Karpas-422 (cell line): ENCODE measurements around the gene ZFAND3. TPM values are rescaled to one million over a fixed set of nuclear protein-coding genes. Genes with fewer than 3 reads are reported as not detected.

Source experiments
- DNase-seq: peaks from one replicate; pipeline ENCODE4 v3.0.0-alpha.2; 2015
- H2AFZ ChIP-seq: fragments of 200-600 bp; sonication (generic); 2 replicates; pipeline ENCODE4 v1.6.1; 2014; ENCODE audit warnings: antibody characterized with exemption, low read length, mixed read lengths
- H3K27ac ChIP-seq: fragments of 200-600 bp; sonication (generic); 2 replicates; pipeline ENCODE4 v1.5.1; 2014; ENCODE audit warnings: mild to moderate bottlenecking, low read length, moderate library complexity
- H3K27me3 ChIP-seq: fragments of 200-600 bp; sonication (generic); 2 replicates; pipeline ENCODE4 v1.6.1; 2014; ENCODE audit warnings: low read length, mixed read lengths
- H3K36me3 ChIP-seq: fragments of 200-600 bp; sonication (generic); 2 replicates; pipeline ENCODE4 v1.6.1; 2014; ENCODE audit warnings: low read length, mixed read lengths; ENCODE audit not compliant: insufficient read depth
- H3K4me1 ChIP-seq: fragments of 200-600 bp; sonication (generic); 2 replicates; pipeline ENCODE4 v1.6.1; 2014; ENCODE audit warnings: mild to moderate bottlenecking, low read length, mixed read lengths
- H3K4me2 ChIP-seq: fragments of 200-600 bp; sonication (generic); 2 replicates; pipeline ENCODE4 v1.6.1; 2014; ENCODE audit warnings: low read length, low read depth, mild to moderate bottlenecking; ENCODE audit not compliant: poor library complexity, severe bottlenecking
- H3K4me3 ChIP-seq: fragments of 200-600 bp; sonication (generic); 2 replicates; pipeline ENCODE4 v1.5.1; 2014; ENCODE audit warnings: mild to moderate bottlenecking, antibody characterized with exemption, low read length, mixed read lengths
- H3K79me2 ChIP-seq: fragments of 200-600 bp; sonication (generic); 2 replicates; pipeline ENCODE4 v1.6.1; 2014; ENCODE audit warnings: mild to moderate bottlenecking, low read length, mixed read lengths
- H3K9ac ChIP-seq: fragments of 200-600 bp; sonication (generic); 2 replicates; pipeline ENCODE4 v1.6.0; 2014; ENCODE audit warnings: low read length
- H3K9me2 ChIP-seq: fragments of 200-600 bp; sonication (generic), shearing (Covaris generic); replicated peaks from 2 replicates; pipeline ENCODE4 v1.6.0; 2014; ENCODE audit warnings: mild to moderate bottlenecking, low read length, moderate library complexity; ENCODE audit not compliant: insufficient read depth
- H3K9me3 ChIP-seq: fragments of 300-700, 200-600 bp; sonication (generic); 2 replicates; pipeline ENCODE4 v1.6.1; 2014; ENCODE audit warnings: low read length, mixed read lengths
- H4K20me1 ChIP-seq: fragments of 200-600 bp; sonication (generic); 2 replicates; pipeline ENCODE4 v1.6.1; 2014; ENCODE audit warnings: mild to moderate bottlenecking, antibody characterized with exemption, low read length, low read depth; ENCODE audit not compliant: insufficient read depth
- total RNA-seq: library from RNA; depleted of rRNA; stranded (reverse); fragments of >200 nt; shearing (Covaris generic); gene quantifications from 2 replicates; pipeline ENCODE4 v1.2.3, GENCODE V29; 2014; ENCODE audit warnings: low replicate concordance

ZFAND3 gene
- total RNA-seq, 1 experiment from 2014 or later, result 4.0 TPM

DNA sequence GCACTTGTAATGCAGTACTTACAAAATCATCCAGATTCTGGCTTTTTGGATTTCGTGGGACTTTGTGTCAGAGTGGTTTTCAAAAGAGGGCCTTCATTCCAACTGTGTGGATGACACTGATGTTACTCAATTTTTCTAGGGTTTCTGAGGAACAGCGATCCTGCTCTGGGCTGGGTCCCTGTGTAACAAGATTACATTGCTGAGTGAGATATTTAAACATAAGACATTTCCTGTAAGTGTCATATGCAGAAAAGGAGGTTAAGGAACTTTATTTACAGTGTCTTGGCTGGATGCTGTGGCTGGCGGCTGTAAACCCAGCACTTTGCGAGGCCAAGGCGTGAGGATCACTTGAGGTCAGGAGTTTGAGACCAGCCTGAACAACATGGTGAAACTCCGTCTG lies 6.7 kb downstream of the ZFAND3 start:
- H3K4me1 ChIP-seq, result peaks cover 3% of the 10 kb centered on the region; the same call in 1 of the 2 replicates
- no peak overlapping the region for H2AFZ ChIP-seq
- H4K20me1 ChIP-seq, result peaks cover 73% of the 10 kb centered on the region
- no peak overlapping the region for H3K4me2 ChIP-seq
- no peaks in the 10 kb centered on the region for H3K27me3 ChIP-seq
- no peak for DNase-seq
- no peak overlapping the region for H3K9ac ChIP-seq
- H3K9me3 ChIP-seq, result no peaks in the 10 kb centered on the region
- H3K9me2 ChIP-seq, result no peaks in the 10 kb centered on the region
- no peak overlapping the region for H3K4me3 ChIP-seq
- H3K79me2 ChIP-seq, result 0 out of 2 replicates have a peak, but pooled peaks cover 3% of the 10 kb centered on the region
- no peaks in the 10 kb centered on the region for H3K36me3 ChIP-seq
- no peak overlapping the region for H3K27ac ChIP-seq

DNA sequence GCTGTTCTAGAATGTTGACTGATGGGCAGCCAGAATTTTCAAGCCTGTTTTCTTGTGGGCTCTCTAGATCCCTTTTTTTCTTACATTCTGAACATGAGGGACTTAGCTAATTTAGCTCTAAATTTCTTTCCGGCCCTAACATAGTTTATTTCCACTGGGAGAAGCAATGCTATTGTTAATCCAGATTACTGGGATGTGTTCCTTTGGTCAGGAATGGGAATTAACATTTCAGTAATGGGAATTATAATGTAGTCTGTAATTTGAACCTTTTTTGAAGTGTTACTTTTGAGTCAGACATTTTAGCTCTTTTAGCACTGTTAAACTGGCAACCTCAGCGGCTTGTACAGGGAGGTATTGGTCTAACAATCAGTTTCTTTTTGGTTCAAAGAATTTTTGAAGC lies 7.5 kb downstream of the ZFAND3 start:
- peaks cover 73% of the 10 kb centered on the region for H4K20me1 ChIP-seq
- H3K9me3 ChIP-seq, result no peaks in the 10 kb centered on the region
- H3K9ac ChIP-seq, result no peak overlapping the region
- no peak overlapping the region for H3K27ac ChIP-seq
- no peaks in the 10 kb centered on the region for H3K36me3 ChIP-seq
- no peak overlapping the region for H3K4me3 ChIP-seq
- H2AFZ ChIP-seq, result no peak overlapping the region
- 0 out of 2 replicates have a peak, but pooled peaks cover 3% of the 10 kb centered on the region for H3K79me2 ChIP-seq
- 0 out of 2 replicates have a peak, but pooled peaks cover 2% of the 10 kb centered on the region for H3K4me1 ChIP-seq
- H3K27me3 ChIP-seq, result no peaks in the 10 kb centered on the region
- no peak for DNase-seq
- no peak overlapping the region for H3K4me2 ChIP-seq
- H3K9me2 ChIP-seq, result no peaks in the 10 kb centered on the region

GRCh38 chr6:37827603-37828265 lies 8.2 kb downstream of the ZFAND3 start:
- Histone ChIP-seq H3K4me3 (no peak overlapping the region), H3K4me1 (0 out of 2 replicates have a peak, but pooled peaks cover 2% of the 10 kb centered on the region), H3K79me2 (no peaks in the 10 kb centered on the region), H3K4me2 (no peak overlapping the region), H3K9ac (no peak overlapping the region), H3K36me3 (no peaks in the 10 kb centered on the region), H3K27ac (no peak overlapping the region), H2AFZ (no peak overlapping the region), H3K27me3 (no peaks in the 10 kb centered on the region), H3K9me3 (no peaks in the 10 kb centered on the region), H4K20me1 (peaks cover 68% of the 10 kb centered on the region), H3K9me2 (no peaks in the 10 kb centered on the region)
- DNase-seq, result no peak

DNA sequence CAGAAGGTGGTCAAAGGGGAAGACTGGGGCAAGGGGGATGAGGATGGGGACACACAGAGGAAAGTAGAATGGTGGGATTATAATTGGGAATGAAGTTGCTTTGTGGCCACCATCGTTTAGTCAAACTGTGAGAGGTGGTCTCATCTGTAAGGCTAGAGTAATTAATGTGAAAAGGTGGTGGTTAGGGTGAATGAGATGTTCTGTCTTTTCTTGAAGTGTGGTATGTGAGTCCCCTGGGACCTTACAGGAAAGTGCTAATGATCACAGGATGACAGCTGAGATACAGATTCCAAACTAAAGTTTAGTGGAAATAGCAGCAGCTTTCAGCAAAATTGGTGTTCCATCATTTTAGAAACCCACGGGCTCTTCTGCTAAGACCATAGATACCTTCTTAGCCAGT lies 10.7 kb downstream of the ZFAND3 start:
- 0 out of 2 replicates have a peak, but pooled peaks cover 2% of the 10 kb centered on the region for H3K4me1 ChIP-seq
- H3K9me2 ChIP-seq, result no peaks in the 10 kb centered on the region
- no peak overlapping the region for H3K27ac ChIP-seq

DNA sequence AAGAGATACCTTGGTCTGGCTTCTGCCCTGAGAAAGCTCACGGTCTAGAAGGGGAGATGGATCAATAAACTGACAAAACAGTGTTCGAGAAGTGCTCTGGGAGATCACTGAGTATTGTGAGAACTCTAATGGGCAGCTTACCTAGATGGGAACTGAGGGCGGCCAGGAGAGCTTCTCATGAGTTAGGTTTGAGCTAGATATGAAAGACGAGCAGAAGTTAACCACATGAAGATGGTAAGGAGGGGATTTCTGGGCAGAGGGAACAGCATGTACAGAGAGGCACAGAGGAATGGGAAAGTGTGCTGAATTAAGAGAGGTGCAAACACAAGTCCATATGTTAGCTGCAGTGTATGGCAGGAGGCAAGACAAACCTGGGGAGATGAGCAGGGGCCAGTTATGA lies 11.9 kb downstream of the ZFAND3 start:
- DNase-seq, result no peak

More for the DNA sequence above, 10.7 kb downstream of the ZFAND3 start:
- H3K36me3 ChIP-seq, result no peaks in the 10 kb centered on the region
- DNase-seq, result no peak
- no peak overlapping the region for H3K4me3 ChIP-seq
- H3K4me2 ChIP-seq, result no peak overlapping the region
- no peaks in the 10 kb centered on the region for H3K9me3 ChIP-seq
- H2AFZ ChIP-seq, result no peak overlapping the region
- peaks cover 3% of the 10 kb centered on the region; the same call in 1 of the 2 replicates for H3K79me2 ChIP-seq
- no peak overlapping the region for H3K9ac ChIP-seq
- H4K20me1 ChIP-seq, result peaks cover 63% of the 10 kb centered on the region
- no peaks in the 10 kb centered on the region for H3K27me3 ChIP-seq

DNA sequence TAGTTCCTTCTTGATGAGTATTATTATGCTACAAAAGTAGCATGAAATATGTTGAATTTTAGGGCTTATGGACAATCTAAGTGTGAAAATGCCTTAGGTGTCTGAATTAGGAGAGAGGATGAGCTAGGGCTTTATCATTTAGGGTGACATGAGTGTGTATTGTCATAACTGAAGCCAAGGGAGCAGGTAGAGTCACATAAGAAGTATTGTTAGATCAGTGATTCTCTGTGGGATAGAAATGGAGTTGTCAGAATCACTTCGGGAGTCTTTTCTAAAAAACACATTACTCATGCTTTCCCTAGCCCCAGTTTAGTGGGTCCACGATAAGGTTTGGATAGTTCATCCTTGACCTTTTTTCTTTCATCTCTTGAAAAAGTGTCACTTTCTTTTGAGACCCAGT lies 16.4 kb downstream of the ZFAND3 start:
- DNase-seq, result no peak
- no peak overlapping the region for H3K27ac ChIP-seq
- no peaks in the 10 kb centered on the region for H3K4me1 ChIP-seq
- H3K9ac ChIP-seq, result no peak overlapping the region
- peaks cover 6% of the 10 kb centered on the region; the same call in 1 of the 2 replicates for H3K79me2 ChIP-seq
- no peak overlapping the region for H3K4me2 ChIP-seq
- no peak overlapping the region for H3K4me3 ChIP-seq
- peaks cover 37% of the 10 kb centered on the region for H4K20me1 ChIP-seq
- H2AFZ ChIP-seq, result no peak overlapping the region
- no peaks in the 10 kb centered on the region for H3K36me3 ChIP-seq
- no peaks in the 10 kb centered on the region for H3K27me3 ChIP-seq
- no peaks in the 10 kb centered on the region for H3K9me2 ChIP-seq
- no peaks in the 10 kb centered on the region for H3K9me3 ChIP-seq

More for the DNA sequence above, 11.9 kb downstream of the ZFAND3 start:
- Histone ChIP-seq H3K4me3 (no peak overlapping the region), H3K9me2 (no peaks in the 10 kb centered on the region), H3K4me2 (no peak overlapping the region), H3K79me2 (peaks cover 3% of the 10 kb centered on the region; the same call in 1 of the 2 replicates), H3K4me1 (0 out of 2 replicates have a peak, but pooled peaks cover 2% of the 10 kb centered on the region), H4K20me1 (peaks cover 62% of the 10 kb centered on the region), H3K27me3 (no peaks in the 10 kb centered on the region), H2AFZ (no peak overlapping the region), H3K9ac (no peak overlapping the region), H3K36me3 (no peaks in the 10 kb centered on the region), H3K9me3 (no peaks in the 10 kb centered on the region), H3K27ac (no peak overlapping the region)

DNA sequence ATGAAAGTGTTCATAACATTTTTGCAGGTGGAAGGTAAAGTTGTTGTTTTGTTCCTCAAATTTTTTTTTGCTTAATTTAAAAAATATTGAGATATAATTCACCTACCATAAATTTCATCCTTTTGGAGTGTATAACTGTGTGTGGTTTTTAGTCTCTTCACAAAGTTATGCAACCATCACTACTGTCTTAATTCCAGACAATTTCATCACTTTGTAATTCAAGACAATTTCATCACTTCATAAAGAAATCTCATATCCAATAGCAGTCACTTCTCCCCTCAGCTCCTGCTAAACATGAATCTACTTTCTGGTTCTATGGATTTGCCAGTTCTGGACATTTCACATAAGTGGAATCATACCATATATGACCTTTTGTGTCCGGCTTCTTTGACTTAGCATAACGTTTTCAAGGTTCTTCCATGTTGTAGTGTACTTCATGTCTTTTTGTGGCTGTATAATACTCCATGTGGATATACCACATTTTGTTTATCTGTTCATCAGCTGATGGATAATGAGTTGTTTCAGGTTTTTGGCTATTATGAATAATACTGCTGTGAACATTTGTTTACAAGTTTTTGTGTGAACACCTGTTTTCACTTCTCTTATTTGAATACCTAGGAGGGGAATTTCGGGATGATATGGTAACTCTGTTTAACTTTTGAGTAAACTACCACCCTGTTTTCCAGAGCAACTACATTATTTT lies 18.8 kb downstream of the ZFAND3 start:
- no peak overlapping the region for H3K9ac ChIP-seq
- no peaks in the 10 kb centered on the region for H3K9me2 ChIP-seq
- no peak overlapping the region for H3K4me3 ChIP-seq
- H3K27me3 ChIP-seq, result no peaks in the 10 kb centered on the region
- no peak overlapping the region for H2AFZ ChIP-seq
- DNase-seq, result no peak
- H3K4me2 ChIP-seq, result no peak overlapping the region
- peaks cover 31% of the 10 kb centered on the region for H4K20me1 ChIP-seq
- H3K9me3 ChIP-seq, result no peaks in the 10 kb centered on the region
- H3K79me2 ChIP-seq, result peaks cover 6% of the 10 kb centered on the region; the same call in 1 of the 2 replicates
- H3K4me1 ChIP-seq, result no peaks in the 10 kb centered on the region
- no peaks in the 10 kb centered on the region for H3K36me3 ChIP-seq
- no peak overlapping the region for H3K27ac ChIP-seq

- H3K9me2 ChIP-seq, result no peaks in the 10 kb centered on the region
- H3K27me3 ChIP-seq, result no peaks in the 10 kb centered on the region
- H3K9me3 ChIP-seq, result no peaks in the 10 kb centered on the region
- 0 out of 2 replicates have a peak, but pooled peaks cover 4% of the 10 kb centered on the region for H3K79me2 ChIP-seq
- H3K27ac ChIP-seq, result no peak overlapping the region
- H2AFZ ChIP-seq, result no peak overlapping the region
- H3K36me3 ChIP-seq, result no peaks in the 10 kb centered on the region
- no peak overlapping the region for H3K4me2 ChIP-seq
- no peaks in the 10 kb centered on the region for H3K4me1 ChIP-seq
- no peak overlapping the region for H3K9ac ChIP-seq
- H3K4me3 ChIP-seq, result no peak overlapping the region
- no peak for DNase-seq
- H4K20me1 ChIP-seq, result peaks cover 38% of the 10 kb centered on the region
Measured at GRCh38 chr6:37840143-37840939, 20.8 kb downstream of the ZFAND3 start.
